GM19351 (cell line): Measurements from ENCODE around the gene FAM171A1.
"Not testable (repeated sequence)": the region's sequence is repeated elsewhere in the genome, so short reads cannot be mapped to it uniquely, and the experiment has no call there.

Experiments
- ATAC-seq: cut with Tn5 transposase; IDR thresholded peaks from one replicate; pipeline ENCODE4 v1.9.1; 2021; ENCODE audit warnings: mild to moderate bottlenecking, moderate library complexity; ENCODE audit not compliant: unreplicated experiment

FAM171A1 gene

DNA sequence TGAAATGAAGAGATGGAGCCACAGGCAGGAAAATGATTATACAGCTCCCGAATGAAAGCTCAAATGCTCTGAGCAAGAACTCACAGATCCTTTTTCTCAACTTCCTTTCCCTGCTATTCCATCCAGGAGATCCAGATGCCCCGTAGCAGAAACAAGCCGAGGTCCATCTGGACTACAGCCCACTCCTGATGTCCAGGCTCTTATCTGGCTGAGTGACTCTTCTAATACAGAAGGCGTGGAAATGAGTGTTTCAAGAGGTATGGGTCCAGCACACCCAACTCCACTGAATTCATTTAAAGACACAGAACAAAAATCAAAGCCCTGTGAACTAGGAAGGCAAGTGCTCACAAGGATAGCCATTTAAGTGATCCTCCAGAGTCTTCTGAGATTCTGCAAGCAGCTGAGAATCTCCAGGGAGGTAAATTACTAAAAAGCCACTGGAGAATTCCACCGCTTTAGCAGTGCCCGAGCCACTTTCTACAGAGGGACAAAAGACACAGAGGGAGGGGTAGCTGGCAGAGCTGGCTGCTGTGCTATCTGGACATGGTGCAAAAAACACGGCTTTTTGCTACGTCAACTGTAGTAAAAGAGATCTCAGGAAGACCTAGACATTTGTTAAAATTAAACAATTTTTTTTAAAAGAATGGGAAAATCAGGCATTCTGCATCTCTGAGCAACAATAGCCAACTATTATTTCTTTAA is 24.5 kb downstream of the FAM171A1 start:
- ATAC-seq: no peak

DNA sequence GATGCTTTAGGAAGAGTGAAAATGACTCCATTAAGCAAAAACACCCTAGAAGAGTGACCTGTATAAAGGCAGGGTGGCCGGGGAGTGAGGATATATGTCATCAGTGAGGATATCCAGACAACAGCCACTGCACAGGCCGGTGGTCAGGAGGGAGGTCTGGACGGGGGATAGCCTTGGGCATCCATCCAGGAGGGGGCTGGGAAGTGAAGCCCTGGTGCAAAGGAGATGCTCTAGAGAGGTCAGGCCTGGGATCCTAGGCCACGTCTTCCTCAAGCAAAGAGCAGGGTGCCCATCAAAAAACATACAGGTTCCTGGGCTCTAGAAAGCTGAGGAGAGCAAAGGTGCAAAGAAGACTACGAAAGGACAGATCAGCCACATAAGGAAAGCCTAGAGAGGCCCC is 25.6 kb downstream of the FAM171A1 start:
- ATAC-seq: no peak

DNA sequence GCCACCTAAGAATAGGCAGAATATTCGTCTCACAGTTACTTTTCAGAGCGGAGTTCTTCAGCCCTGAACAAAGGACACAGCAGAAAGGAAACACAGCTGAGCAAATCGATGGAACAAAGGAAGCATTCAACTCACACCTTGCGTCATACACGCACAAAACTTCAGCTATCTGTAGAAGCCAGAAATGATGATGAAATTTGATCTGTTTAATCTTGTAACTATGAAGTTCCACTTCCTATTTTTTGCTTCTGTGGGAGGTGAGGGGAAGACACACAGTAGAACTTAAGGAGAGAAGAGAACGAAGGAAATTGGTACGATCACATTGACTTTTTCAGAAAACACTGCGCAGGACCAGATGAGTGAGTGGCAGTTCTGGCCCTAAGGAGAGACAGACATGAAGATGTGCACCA is 26.2 kb downstream of the FAM171A1 start:
- no peak for ATAC-seq

DNA sequence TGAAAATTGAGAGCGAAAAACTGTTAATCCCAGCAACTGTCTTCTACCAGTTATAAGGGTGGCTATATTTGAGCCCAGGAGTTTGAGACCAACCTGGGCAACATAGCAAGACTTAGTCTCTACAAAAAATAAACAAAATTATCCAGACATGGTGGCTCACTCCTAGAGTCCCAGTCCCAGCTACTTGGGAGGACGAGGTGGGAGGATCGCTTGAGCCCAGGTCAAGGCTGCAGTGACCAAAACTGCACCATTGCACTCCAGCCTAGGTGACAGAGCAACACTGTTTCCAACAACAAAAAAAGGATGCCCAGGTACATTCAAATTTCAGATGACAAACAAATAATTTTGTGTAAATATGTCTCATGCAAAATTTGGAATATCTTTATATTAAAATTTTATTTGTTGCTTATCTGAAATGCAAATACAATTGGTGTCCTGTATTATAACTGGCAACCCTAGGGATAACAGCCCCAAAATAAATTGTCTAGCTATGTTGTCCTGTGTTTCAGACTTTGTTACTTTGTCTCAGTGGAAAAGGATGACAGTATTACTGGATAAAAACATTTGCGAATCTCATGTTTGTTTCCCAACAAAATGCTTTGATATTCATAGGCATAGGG is 26.7 kb downstream of the FAM171A1 start:
- ATAC-seq: no peak

DNA sequence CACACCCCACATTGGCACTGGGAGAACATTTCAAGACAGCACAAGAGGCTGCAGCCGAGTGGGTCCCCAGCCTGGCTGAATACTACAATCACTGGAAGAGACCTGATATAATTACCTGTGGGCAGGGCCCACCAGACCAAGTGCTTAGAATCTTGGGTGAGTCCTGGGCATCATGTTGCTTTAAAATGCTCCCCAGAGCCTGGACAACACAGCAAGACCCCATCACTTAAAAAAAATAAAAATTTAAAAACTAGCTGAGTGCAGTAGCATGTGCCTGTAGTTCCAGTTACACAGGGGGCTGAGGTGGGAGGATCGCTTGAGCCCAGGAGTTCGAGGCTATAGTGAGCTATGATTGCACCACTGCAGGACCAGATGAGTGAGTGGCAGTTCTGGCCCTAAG is 28.1 kb downstream of the FAM171A1 start:
- ATAC-seq: no peak

- no peak for ATAC-seq
These were observed 29.5 kb downstream of the FAM171A1 start for GRCh38 chr10:15341502-15342128.

- no peak for ATAC-seq
These were observed 31.2 kb downstream of the FAM171A1 start for GRCh38 chr10:15339892-15340291.

GRCh38 chr10:15337441-15337923 is 33.6 kb downstream of the FAM171A1 start:
- ATAC-seq: not testable (repeated sequence)

DNA sequence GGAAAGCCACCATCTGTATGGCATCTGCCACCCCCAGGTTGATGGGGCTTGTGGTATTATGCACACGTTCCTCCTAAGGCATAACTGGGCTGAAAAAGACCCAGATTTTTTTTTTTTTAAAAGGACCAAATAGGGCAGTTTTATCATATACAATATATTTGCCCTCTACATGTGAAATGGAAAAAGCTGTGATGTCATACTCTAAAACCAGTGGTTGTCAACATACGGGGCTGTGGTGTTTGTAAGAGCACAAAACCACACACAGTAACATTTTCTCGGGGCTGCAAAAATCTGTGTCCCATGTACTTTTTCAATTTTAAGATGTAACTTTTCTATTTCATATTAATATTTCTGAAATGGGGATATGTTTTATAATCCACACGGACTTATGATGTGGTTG is 34.9 kb downstream of the FAM171A1 start:
- ATAC-seq: no peak

- ATAC-seq: no peak
These were observed 35.6 kb downstream of the FAM171A1 start for GRCh38 chr10:15335508-15335907.

DNA sequence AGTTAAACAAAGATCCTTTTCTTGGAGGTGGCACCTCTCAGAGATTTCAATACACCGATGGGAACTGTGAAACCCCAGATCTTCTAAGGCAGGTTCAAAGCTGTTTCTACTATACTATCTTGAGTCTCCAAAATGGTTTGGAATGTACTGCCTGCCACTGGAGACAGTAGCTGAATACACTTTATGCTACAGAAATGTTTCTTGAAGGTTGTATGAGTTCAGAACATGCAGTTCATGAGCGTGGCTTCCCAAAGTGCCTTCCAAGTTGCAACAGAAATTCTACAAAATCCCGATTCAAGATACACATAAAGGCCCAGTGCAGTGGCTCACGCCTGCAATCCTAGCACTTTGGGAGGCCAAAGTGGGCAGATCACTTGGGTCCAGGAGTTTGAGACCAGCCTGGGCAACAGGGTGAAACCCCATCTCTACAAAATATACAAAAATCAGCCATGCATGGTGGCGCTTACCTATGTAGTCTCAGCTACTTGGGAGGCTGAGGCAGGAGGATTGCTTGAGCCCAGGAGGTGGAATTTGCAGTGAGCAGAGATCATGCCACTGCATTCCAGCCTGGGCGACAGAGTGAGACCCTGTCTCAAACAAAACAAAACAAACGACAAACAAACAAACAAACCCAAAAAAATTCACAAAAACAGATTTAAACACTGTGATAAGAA is 36.3 kb downstream of the FAM171A1 start:
- ATAC-seq: no peak

GRCh38 chr10:15333909-15334649 is 37.0 kb downstream of the FAM171A1 start:
- no peak for ATAC-seq

DNA sequence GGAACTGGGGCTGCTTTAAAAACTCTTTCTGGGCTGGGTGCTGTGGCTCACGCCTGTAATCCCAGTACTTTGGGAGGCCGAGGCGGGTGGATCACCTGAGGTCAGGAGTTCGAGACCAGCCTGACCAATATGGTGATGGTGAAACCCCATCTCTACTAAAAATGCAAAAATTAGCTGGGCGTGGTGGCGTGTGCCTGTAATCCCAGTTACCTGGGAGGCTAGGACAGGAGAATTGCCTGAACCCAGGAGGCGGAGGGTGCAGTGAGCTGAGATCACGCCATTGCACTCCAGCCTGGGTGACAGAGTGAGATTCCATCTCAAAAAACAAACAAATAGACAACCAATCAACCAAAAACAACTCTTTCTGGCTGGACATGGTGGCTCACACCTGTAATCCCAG is 37.9 kb downstream of the FAM171A1 start:
- not testable (repeated sequence) for ATAC-seq

DNA sequence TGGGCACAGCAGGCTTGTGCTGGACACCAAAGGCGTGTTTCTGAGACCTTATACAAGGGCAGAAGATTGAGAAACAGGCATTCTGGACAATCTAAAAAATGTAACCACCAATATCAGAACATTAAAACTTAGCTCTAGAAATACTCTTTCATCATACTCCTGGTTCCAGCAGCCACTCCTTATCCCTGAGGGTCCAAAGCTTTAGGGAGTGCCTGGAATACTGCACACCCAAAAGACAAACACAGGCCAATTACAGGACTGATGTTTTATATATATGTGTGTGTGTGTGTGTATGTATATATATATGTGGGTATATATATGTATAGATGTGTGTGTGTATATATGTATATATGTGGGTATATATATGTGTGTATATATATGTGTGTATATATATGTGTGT is 39.6 kb downstream of the FAM171A1 start:
- ATAC-seq: no peak

- ATAC-seq: no peak
These were observed 41.7 kb downstream of the FAM171A1 start for GRCh38 chr10:15329437-15329836.

DNA sequence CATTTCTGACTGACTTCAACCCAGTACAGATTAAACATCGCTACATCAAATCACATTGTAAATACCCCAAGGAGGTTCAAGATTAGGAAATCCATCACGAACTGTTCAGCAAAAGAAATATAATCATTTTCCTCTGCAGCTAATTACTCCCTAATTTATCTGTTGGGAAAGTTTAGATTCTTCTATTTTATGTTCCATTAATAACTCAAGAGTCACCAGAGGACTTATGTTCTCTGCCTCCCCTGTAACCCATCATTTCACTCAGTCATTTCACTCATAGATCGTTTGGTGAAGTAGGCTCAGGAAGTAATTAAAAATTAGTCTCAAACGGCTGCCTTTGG is 45.2 kb downstream of the FAM171A1 start:
- ATAC-seq: no peak

GRCh38 chr10:15325243-15325943 is 45.7 kb downstream of the FAM171A1 start:
- no peak for ATAC-seq

GRCh38 chr10:15324611-15325010 is 46.5 kb downstream of the FAM171A1 start:
- ATAC-seq: no peak

GRCh38 chr10:15324113-15324512 is 47.0 kb downstream of the FAM171A1 start:
- ATAC-seq: no peak

GRCh38 chr10:15322356-15322755 is 48.7 kb downstream of the FAM171A1 start:
- no peak for ATAC-seq
